Prostate gland (tissue), 1 donor: ENCODE data around the gene STAT3.

ENCODE experiments used
- POLR2A ChIP-seq: fragments of 450-650 bp; IDR thresholded peaks from one replicate; pipeline ENCODE4 v1.6.1; 2016; ENCODE audit warnings: antibody characterized with exemption, mild to moderate bottlenecking
- POLR2AphosphoS5 ChIP-seq: sonication (generic); formaldehyde crosslinking; IDR thresholded peaks from one replicate; pipeline ENCODE4 v1.6.1; 2017; ENCODE audit warnings: antibody characterized with exemption

DNA sequence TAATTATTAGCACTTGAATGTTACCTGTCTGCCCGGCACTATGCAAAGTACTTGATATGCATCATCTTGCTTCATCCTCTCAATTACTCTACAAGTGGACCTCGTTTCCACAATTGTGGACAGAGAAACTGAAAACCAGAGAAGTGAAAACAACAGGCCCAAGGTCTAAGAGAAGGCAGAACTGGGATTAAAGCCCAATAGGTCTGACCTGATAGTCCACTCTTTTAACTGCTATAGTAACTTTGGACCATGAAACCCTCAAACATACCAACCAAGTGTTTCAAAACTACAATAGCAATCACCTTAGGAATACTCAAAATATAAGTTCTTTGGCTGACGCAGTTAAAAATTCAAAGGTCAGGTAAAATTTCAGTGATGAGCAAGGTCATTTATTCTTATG, 7.3 kb downstream of the STAT3 start:
- no peak for TF ChIP-seq POLR2A
- TF ChIP-seq POLR2AphosphoS5: no peak
